GM23338 (cell line): Measurements from ENCODE around the gene PNMA5.
"Not testable (repeated sequence)": the region's sequence is repeated elsewhere in the genome, so short reads cannot be mapped to it uniquely, and the experiment has no call there.

ENCODE experiments used
- CREB1 ChIP-seq: fragments of 250-450 bp; sonication (Bioruptor Pico); IDR thresholded peaks from 2 replicates; pipeline ENCODE4 v1.5.0; 2020; ENCODE audit warnings: low read depth, mild to moderate bottlenecking, moderate library complexity
- EZH2 ChIP-seq: fragments of 200-600 bp; sonication (generic); IDR thresholded peaks from one replicate; pipeline ENCODE4 v1.8.0; 2017; ENCODE audit warnings: antibody characterized with exemption, mild to moderate bottlenecking, low read depth; ENCODE audit not compliant: unreplicated experiment
- EZH2phosphoT487 ChIP-seq: fragments of 200-600 bp; sonication (generic); IDR thresholded peaks from one replicate; pipeline ENCODE4 v1.8.1; 2018; ENCODE audit warnings: antibody characterized with exemption; ENCODE audit not compliant: unreplicated experiment
- POLR2AphosphoS5 ChIP-seq: IDR thresholded peaks from 2 replicates; pipeline ENCODE4 v1.6.1; 2016; ENCODE audit warnings: antibody characterized with exemption, low read depth
- TF ChIP-seq, protein P1 (sequence below), 2 experiments: fragments of 200-600 bp in 1 of 2; sonication (generic) in 1 of 2; conservative IDR thresholded peaks; 2 replicates each; pipeline versions ENCODE4 v1.5.1 to v1.6.1; 2016 to 2017; ENCODE audit warnings: antibody characterized with exemption in 2 of 2, low read depth in 2 of 2, mild to moderate bottlenecking in 2 of 2, moderate library complexity in 1 of 2
- TF ChIP-seq, protein P2 (sequence below): IDR thresholded peaks from one replicate; pipeline ENCODE4 v1.6.1; 2018; ENCODE audit warnings: antibody characterized with exemption; ENCODE audit not compliant: unreplicated experiment
- TF ChIP-seq, protein P3 (sequence below): fragments of 250-450 bp; sonication (Bioruptor Pico); IDR thresholded peaks from 2 replicates; pipeline ENCODE4 v1.5.0; 2020; ENCODE audit warnings: mild to moderate bottlenecking, moderate library complexity

GRCh38 chrX:153026501-153026900 lies 32.6 kb upstream of the PNMA5 start:
- TF ChIP-seq, protein P1, sequence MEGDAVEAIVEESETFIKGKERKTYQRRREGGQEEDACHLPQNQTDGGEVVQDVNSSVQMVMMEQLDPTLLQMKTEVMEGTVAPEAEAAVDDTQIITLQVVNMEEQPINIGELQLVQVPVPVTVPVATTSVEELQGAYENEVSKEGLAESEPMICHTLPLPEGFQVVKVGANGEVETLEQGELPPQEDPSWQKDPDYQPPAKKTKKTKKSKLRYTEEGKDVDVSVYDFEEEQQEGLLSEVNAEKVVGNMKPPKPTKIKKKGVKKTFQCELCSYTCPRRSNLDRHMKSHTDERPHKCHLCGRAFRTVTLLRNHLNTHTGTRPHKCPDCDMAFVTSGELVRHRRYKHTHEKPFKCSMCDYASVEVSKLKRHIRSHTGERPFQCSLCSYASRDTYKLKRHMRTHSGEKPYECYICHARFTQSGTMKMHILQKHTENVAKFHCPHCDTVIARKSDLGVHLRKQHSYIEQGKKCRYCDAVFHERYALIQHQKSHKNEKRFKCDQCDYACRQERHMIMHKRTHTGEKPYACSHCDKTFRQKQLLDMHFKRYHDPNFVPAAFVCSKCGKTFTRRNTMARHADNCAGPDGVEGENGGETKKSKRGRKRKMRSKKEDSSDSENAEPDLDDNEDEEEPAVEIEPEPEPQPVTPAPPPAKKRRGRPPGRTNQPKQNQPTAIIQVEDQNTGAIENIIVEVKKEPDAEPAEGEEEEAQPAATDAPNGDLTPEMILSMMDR (conservative IDR thresholded peaks at IDR 0.05; ENCODE audit: low read depth in 2 of 2) = not testable (repeated sequence)
- TF ChIP-seq POLR2AphosphoS5; EZH2phosphoT487; EZH2; CREB1 (CRISPR knock-in tag): not testable (repeated sequence)
- TF ChIP-seq, protein P2, sequence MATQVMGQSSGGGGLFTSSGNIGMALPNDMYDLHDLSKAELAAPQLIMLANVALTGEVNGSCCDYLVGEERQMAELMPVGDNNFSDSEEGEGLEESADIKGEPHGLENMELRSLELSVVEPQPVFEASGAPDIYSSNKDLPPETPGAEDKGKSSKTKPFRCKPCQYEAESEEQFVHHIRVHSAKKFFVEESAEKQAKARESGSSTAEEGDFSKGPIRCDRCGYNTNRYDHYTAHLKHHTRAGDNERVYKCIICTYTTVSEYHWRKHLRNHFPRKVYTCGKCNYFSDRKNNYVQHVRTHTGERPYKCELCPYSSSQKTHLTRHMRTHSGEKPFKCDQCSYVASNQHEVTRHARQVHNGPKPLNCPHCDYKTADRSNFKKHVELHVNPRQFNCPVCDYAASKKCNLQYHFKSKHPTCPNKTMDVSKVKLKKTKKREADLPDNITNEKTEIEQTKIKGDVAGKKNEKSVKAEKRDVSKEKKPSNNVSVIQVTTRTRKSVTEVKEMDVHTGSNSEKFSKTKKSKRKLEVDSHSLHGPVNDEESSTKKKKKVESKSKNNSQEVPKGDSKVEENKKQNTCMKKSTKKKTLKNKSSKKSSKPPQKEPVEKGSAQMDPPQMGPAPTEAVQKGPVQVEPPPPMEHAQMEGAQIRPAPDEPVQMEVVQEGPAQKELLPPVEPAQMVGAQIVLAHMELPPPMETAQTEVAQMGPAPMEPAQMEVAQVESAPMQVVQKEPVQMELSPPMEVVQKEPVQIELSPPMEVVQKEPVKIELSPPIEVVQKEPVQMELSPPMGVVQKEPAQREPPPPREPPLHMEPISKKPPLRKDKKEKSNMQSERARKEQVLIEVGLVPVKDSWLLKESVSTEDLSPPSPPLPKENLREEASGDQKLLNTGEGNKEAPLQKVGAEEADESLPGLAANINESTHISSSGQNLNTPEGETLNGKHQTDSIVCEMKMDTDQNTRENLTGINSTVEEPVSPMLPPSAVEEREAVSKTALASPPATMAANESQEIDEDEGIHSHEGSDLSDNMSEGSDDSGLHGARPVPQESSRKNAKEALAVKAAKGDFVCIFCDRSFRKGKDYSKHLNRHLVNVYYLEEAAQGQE = not testable (repeated sequence)
- TF ChIP-seq, protein P3, sequence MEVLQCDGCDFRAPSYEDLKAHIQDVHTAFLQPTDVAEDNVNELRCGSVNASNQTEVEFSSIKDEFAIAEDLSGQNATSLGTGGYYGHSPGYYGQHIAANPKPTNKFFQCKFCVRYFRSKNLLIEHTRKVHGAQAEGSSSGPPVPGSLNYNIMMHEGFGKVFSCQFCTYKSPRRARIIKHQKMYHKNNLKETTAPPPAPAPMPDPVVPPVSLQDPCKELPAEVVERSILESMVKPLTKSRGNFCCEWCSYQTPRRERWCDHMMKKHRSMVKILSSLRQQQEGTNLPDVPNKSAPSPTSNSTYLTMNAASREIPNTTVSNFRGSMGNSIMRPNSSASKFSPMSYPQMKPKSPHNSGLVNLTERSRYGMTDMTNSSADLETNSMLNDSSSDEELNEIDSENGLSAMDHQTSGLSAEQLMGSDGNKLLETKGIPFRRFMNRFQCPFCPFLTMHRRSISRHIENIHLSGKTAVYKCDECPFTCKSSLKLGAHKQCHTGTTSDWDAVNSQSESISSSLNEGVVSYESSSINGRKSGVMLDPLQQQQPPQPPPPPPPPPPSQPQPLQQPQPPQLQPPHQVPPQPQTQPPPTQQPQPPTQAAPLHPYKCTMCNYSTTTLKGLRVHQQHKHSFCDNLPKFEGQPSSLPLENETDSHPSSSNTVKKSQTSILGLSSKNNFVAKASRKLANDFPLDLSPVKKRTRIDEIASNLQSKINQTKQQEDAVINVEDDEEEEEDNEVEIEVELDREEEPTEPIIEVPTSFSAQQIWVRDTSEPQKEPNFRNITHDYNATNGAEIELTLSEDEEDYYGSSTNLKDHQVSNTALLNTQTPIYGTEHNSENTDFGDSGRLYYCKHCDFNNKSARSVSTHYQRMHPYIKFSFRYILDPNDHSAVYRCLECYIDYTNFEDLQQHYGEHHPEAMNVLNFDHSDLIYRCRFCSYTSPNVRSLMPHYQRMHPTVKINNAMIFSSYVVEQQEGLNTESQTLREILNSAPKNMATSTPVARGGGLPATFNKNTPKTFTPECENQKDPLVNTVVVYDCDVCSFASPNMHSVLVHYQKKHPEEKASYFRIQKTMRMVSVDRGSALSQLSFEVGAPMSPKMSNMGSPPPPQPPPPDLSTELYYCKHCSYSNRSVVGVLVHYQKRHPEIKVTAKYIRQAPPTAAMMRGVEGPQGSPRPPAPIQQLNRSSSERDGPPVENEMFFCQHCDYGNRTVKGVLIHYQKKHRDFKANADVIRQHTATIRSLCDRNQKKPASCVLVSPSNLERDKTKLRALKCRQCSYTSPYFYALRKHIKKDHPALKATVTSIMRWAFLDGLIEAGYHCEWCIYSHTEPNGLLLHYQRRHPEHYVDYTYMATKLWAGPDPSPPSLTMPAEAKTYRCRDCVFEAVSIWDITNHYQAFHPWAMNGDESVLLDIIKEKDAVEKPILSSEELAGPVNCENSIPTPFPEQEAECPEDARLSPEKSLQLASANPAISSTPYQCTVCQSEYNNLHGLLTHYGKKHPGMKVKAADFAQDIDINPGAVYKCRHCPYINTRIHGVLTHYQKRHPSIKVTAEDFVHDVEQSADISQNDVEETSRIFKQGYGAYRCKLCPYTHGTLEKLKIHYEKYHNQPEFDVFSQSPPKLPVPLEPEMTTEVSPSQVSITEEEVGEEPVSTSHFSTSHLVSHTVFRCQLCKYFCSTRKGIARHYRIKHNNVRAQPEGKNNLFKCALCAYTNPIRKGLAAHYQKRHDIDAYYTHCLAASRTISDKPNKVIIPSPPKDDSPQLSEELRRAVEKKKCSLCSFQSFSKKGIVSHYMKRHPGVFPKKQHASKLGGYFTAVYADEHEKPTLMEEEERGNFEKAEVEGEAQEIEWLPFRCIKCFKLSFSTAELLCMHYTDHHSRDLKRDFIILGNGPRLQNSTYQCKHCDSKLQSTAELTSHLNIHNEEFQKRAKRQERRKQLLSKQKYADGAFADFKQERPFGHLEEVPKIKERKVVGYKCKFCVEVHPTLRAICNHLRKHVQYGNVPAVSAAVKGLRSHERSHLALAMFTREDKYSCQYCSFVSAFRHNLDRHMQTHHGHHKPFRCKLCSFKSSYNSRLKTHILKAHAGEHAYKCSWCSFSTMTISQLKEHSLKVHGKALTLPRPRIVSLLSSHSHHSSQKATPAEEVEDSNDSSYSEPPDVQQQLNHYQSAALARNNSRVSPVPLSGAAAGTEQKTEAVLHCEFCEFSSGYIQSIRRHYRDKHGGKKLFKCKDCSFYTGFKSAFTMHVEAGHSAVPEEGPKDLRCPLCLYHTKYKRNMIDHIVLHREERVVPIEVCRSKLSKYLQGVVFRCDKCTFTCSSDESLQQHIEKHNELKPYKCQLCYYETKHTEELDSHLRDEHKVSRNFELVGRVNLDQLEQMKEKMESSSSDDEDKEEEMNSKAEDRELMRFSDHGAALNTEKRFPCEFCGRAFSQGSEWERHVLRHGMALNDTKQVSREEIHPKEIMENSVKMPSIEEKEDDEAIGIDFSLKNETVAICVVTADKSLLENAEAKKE = not testable (repeated sequence)
